ENCODE data around the gene DAB1.

GRCh38 chr1:57115030-57115614 lies 308.7 kb downstream of the DAB1 start:
- TF ChIP-seq EZH2 (IDR thresholded peaks at IDR 0.05; ENCODE audit: borderline replicate concordance, low read length) = no peak
- TF ChIP-seq CTCF (IDR thresholded peaks at IDR 0.05; ENCODE audit: low read length) = no peak

All from OCI-LY1 (cell line).